ENCODE data around the gene IRX3. TPM values are rescaled to one million over a fixed set of nuclear protein-coding genes. Genes with fewer than 3 reads are reported as not detected.
"Not testable (repeated sequence)": the region's sequence is repeated elsewhere in the genome, so short reads cannot be mapped to it uniquely, and the experiment has no call there.

Gene IRX3
- polyA plus RNA-seq, 10 donors = 7.6 to 20.5 (median 15.0) TPM

- DNase-seq = no peak
These were observed 5.8 kb downstream of the IRX3 start for GRCh38 chr16:54280751-54281150.

- no peak for DNase-seq
These were observed 8.5 kb downstream of the IRX3 start for GRCh38 chr16:54277845-54278703.

GRCh38 chr16:54275956-54276355 is 10.6 kb downstream of the IRX3 start:
- no peak for DNase-seq

- DNase-seq = no peak
These were observed 13.0 kb downstream of the IRX3 start for GRCh38 chr16:54273566-54273965.

- DNase-seq = no peak
These were observed 15.9 kb downstream of the IRX3 start for GRCh38 chr16:54270711-54271110.

- DNase-seq = no peak
These were observed 17.1 kb downstream of the IRX3 start for GRCh38 chr16:54269461-54269860.

- DNase-seq = no peak
These were observed 17.8 kb downstream of the IRX3 start for GRCh38 chr16:54268766-54269165.

GRCh38 chr16:54268340-54268739 is 18.2 kb downstream of the IRX3 start:
- DNase-seq = no peak

GRCh38 chr16:54266363-54266955 is 20.1 kb downstream of the IRX3 start:
- DNase-seq = no peak

GRCh38 chr16:54265575-54266107 is 20.9 kb downstream of the IRX3 start:
- DNase-seq = peak in 1 of 3 donors; percentile 34

GRCh38 chr16:54253118-54253517 is 33.5 kb downstream of the IRX3 start:
- no peak for DNase-seq

- DNase-seq = no peak
These were observed 37.5 kb downstream of the IRX3 start for GRCh38 chr16:54248863-54249710.

- not testable (repeated sequence) for DNase-seq
These were observed 38.9 kb downstream of the IRX3 start for GRCh38 chr16:54247705-54248104.

- DNase-seq = no peak
These were observed 40.1 kb downstream of the IRX3 start for GRCh38 chr16:54246454-54246821.

- no peak for DNase-seq
These were observed 40.7 kb downstream of the IRX3 start for GRCh38 chr16:54245788-54246453.

GRCh38 chr16:54244061-54244886 is 42.3 kb downstream of the IRX3 start:
- no peak for DNase-seq

- no peak for DNase-seq
These were observed 43.4 kb downstream of the IRX3 start for GRCh38 chr16:54243202-54243601.

- DNase-seq = no peak
These were observed 44.4 kb downstream of the IRX3 start for GRCh38 chr16:54242199-54242598.

- DNase-seq = no peak
These were observed 45.1 kb downstream of the IRX3 start for GRCh38 chr16:54241525-54241924.

GRCh38 chr16:54240271-54241129 is 46.1 kb downstream of the IRX3 start:
- peak; percentile 57 to 81 (median 62) for DNase-seq
